Activated naive CD4-positive, alpha-beta T cell treated with anti-CD3 and anti-CD28 coated beads, Interleukin-2, amount 50 U/mL, for 16 hours (primary cell): ENCODE measurements around the gene RAB7A.

ENCODE experiments used
- DNase-seq: peaks from one replicate; pipeline ENCODE4 v3.0.0-alpha.2; 2020

The RAB7A gene

GRCh38 chr3:128794067-128794768 lies 68.2 kb downstream of the RAB7A start:
- DNase-seq, result peak; percentile 40

- peak; percentile 56 for DNase-seq
These were observed 69.0 kb downstream of the RAB7A start for GRCh38 chr3:128794770-128795649.

GRCh38 chr3:128799653-128800052 lies 73.7 kb downstream of the RAB7A start:
- DNase-seq, result no peak

- DNase-seq, result peak; percentile 30
These were observed 74.5 kb downstream of the RAB7A start for GRCh38 chr3:128800241-128801187.

GRCh38 chr3:128801779-128802380 lies 75.9 kb downstream of the RAB7A start:
- no peak for DNase-seq

GRCh38 chr3:128803307-128803706 lies 77.3 kb downstream of the RAB7A start:
- no peak for DNase-seq

- DNase-seq, result peak; percentile 58
These were observed 78.2 kb downstream of the RAB7A start for GRCh38 chr3:128804017-128804810.

- DNase-seq, result no peak
These were observed 78.8 kb downstream of the RAB7A start for GRCh38 chr3:128804811-128805155.

- no peak for DNase-seq
These were observed 79.8 kb downstream of the RAB7A start for GRCh38 chr3:128805772-128806171.

GRCh38 chr3:128806588-128806987 lies 80.6 kb downstream of the RAB7A start:
- DNase-seq, result no peak

- no peak for DNase-seq
These were observed 81.3 kb downstream of the RAB7A start for GRCh38 chr3:128807186-128807830.

- DNase-seq, result no peak
These were observed 82.7 kb downstream of the RAB7A start for GRCh38 chr3:128808672-128809071.

- DNase-seq, result no peak
These were observed 87.1 kb downstream of the RAB7A start for GRCh38 chr3:128813097-128813496.

GRCh38 chr3:128814060-128814459 lies 88.1 kb downstream of the RAB7A start:
- no peak for DNase-seq

- DNase-seq, result no peak
These were observed 88.7 kb downstream of the RAB7A start for GRCh38 chr3:128814519-128815317.

- DNase-seq, result no peak
These were observed 89.5 kb downstream of the RAB7A start for GRCh38 chr3:128815318-128816064.

GRCh38 chr3:128818186-128818787 lies 92.3 kb downstream of the RAB7A start:
- no peak for DNase-seq

- no peak for DNase-seq
These were observed 94.4 kb downstream of the RAB7A start for GRCh38 chr3:128820252-128820839.

GRCh38 chr3:128823008-128823407 lies 97.0 kb downstream of the RAB7A start:
- no peak for DNase-seq
